Endothelial cell (in vitro differentiated cells): ENCODE results near the gene ANXA4. TPM values are rescaled to one million over a fixed set of nuclear protein-coding genes. Genes with fewer than 3 reads are reported as not detected.

Experiments
- DNase-seq: peaks from one replicate; pipeline ENCODE4 v3.0.0; 2021; ENCODE audit warnings: low spot score
- H3K27ac Mint-ChIP-seq: one replicate; pipeline ENCODE4 v1.8.0; 2021; ENCODE audit warnings: mixed read lengths, inconsistent platforms; ENCODE audit not compliant: unreplicated experiment
- H3K27me3 Mint-ChIP-seq: one replicate; pipeline ENCODE4 v1.8.0; 2021; ENCODE audit warnings: mild to moderate bottlenecking, moderate library complexity, mixed read lengths, inconsistent platforms; ENCODE audit not compliant: unreplicated experiment
- H3K36me3 Mint-ChIP-seq: one replicate; pipeline ENCODE4 v1.8.0; 2021; ENCODE audit warnings: mild to moderate bottlenecking, low read depth, mixed read lengths, inconsistent platforms; ENCODE audit not compliant: unreplicated experiment
- H3K4me1 Mint-ChIP-seq: one replicate; pipeline ENCODE4 v1.8.0; 2021; ENCODE audit warnings: mild to moderate bottlenecking, mixed read lengths, inconsistent platforms; ENCODE audit not compliant: unreplicated experiment
- H3K4me3 Mint-ChIP-seq: one replicate; pipeline ENCODE4 v1.8.0; 2021; ENCODE audit warnings: mild to moderate bottlenecking, mixed read lengths, inconsistent platforms; ENCODE audit not compliant: unreplicated experiment
- H3K9me3 Mint-ChIP-seq: one replicate; pipeline ENCODE4 v1.8.0; 2021; ENCODE audit warnings: mixed read lengths, inconsistent platforms; ENCODE audit not compliant: unreplicated experiment
- CTCF ChIP-seq: fragments of 200-600 bp; sonication (generic); IDR thresholded peaks from one replicate; pipeline ENCODE4 v1.5.0; 2021; ENCODE audit warnings: antibody characterized with exemption; ENCODE audit not compliant: unreplicated experiment
- total RNA-seq: library from RNA; stranded (reverse); fragmentation: NEBNext Ultra II Directional; extraction: Animal tissue kit (Norgen Biotek cat#: 25700); gene quantifications from one replicate; pipeline ENCODE4 v1.2.1, GENCODE V29; 2021; ENCODE audit not compliant: unreplicated experiment

Gene ANXA4
- total RNA-seq, 1 donor from 2014 or later: 29.4 TPM

- Mint-ChIP-seq H3K4me3 (no peak overlapping the region), H3K9me3 (no peaks in the 10 kb centered on the region), H3K27me3 (no peaks in the 10 kb centered on the region), H3K27ac (no peak overlapping the region), H3K4me1 (peaks cover 2% of the 10 kb centered on the region), H3K36me3 (no peaks in the 10 kb centered on the region)
- TF ChIP-seq CTCF: no peak
- no peak for DNase-seq
These were observed 39.0 kb downstream of the ANXA4 start for GRCh38 chr2:69780921-69781320.

- peaks cover 2% of the 10 kb centered on the region for H3K4me1 Mint-ChIP-seq
- no peaks in the 10 kb centered on the region for H3K9me3 Mint-ChIP-seq
- no peak for DNase-seq
- H3K36me3 Mint-ChIP-seq: no peaks in the 10 kb centered on the region
- no peaks in the 10 kb centered on the region for H3K27me3 Mint-ChIP-seq
- H3K4me3 Mint-ChIP-seq: no peak overlapping the region
- TF ChIP-seq CTCF: no peak
- H3K27ac Mint-ChIP-seq: no peak overlapping the region
These were observed 39.7 kb downstream of the ANXA4 start for GRCh38 chr2:69781321-69782248.

GRCh38 chr2:69784228-69784627 lies 42.3 kb downstream of the ANXA4 start:
- no peaks in the 10 kb centered on the region for H3K27me3 Mint-ChIP-seq
- no peak overlapping the region for H3K4me3 Mint-ChIP-seq
- no peak for DNase-seq
- no peaks in the 10 kb centered on the region for H3K9me3 Mint-ChIP-seq
- peaks cover 5% of the 10 kb centered on the region for H3K4me1 Mint-ChIP-seq
- peaks cover 7% of the 10 kb centered on the region for H3K36me3 Mint-ChIP-seq
- H3K27ac Mint-ChIP-seq: no peak overlapping the region
- no peak for TF ChIP-seq CTCF

- Mint-ChIP-seq H3K27me3 (no peaks in the 10 kb centered on the region), H3K9me3 (no peaks in the 10 kb centered on the region), H3K4me1 (peaks cover 14% of the 10 kb centered on the region), H3K27ac (no peak overlapping the region), H3K4me3 (no peak overlapping the region), H3K36me3 (peaks cover 7% of the 10 kb centered on the region)
- no peak for DNase-seq
- TF ChIP-seq CTCF: no peak
These were observed 43.4 kb downstream of the ANXA4 start for GRCh38 chr2:69785358-69785757.

GRCh38 chr2:69786052-69786560 lies 44.2 kb downstream of the ANXA4 start:
- TF ChIP-seq CTCF: no peak
- no peak overlapping the region for H3K4me3 Mint-ChIP-seq
- no peak for DNase-seq
- no peaks in the 10 kb centered on the region for H3K27me3 Mint-ChIP-seq
- peaks cover 12% of the 10 kb centered on the region for H3K4me1 Mint-ChIP-seq
- H3K9me3 Mint-ChIP-seq: no peaks in the 10 kb centered on the region
- H3K27ac Mint-ChIP-seq: no peak overlapping the region
- peaks cover 7% of the 10 kb centered on the region for H3K36me3 Mint-ChIP-seq
